Measurements from ENCODE around the gene FTO. TPM values are rescaled to one million over a fixed set of nuclear protein-coding genes. Genes with fewer than 3 reads are reported as not detected.
"Not testable (repeated sequence)": the region's sequence is repeated elsewhere in the genome, so short reads cannot be mapped to it uniquely, and the experiment has no call there.

FTO gene
- total RNA-seq: 10 to 100 TPM; 46.3 to 47.2 TPM

DNA sequence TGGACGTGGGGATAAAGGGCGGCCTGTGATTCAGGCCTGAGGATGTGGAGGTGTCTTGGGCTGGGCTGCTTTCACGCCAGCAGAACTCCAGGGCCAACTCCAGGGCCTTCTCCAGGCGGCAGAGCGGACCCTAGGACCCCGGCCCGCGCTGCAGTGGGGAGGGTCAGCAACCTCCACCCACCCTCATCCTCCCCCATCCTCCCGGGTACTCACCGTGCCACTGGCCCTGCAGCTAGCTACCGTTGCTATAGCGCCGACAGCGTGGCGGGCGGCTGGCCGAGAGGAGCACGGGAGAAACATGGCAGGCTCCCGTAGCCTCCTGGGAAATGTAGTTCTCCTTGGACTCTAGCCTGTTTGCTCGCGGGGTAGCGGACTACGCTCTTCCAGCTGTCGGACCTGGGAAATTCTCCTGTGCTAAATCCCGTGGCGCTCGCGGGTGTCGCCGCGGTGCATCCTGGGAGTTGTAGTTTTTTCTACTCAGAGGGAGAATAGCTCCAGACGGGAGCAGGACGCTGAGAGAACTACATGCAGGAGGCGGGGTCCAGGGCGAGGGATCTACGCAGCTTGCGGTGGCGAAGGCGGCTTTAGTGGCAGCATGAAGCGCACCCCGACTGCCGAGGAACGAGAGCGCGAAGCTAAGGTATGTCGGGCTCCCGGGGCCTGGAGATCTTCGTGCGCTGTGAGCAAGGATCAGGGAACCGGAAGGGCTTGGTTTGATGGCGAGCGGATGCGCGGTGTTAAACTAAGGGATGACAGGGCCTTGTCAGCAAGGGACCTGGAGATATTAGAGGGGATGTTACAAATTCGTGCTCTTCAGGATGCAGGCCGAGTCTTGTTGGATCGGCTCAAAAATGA, at the start of gene FTO, which contains the start of gene RPGRIP1L:
TSS of gene FTO (plus strand) at position 567 of the 855 bp plus-strand sequence.
TSS of gene RPGRIP1L (minus strand) at position 270 of the 855 bp plus-strand sequence. CDS start 3,136 bp downstream, outside the sequence.
- POLR2A ChIA-PET: interaction anchor here (0.5 to 1.5 kb wide), 2 partner anchors 201 to 210 kb away, joined by 4 to 7 read pairs; partner anchors contain the start of gene AKTIP
- Mint-ChIP-seq H3K9me3 (no peaks in the 10 kb centered on the region), H3K27me3 (no peaks in the 10 kb centered on the region), H3K36me3 (peaks cover 23% of the 10 kb centered on the region), H3K4me3 (peak within 1 kb of the TSS; percentile 100), H3K27ac (peak within 1 kb of the TSS; percentile 95), H3K4me1 (peaks cover 19% of the 10 kb centered on the region)
- ATAC-seq (ENCODE audit: low read depth) (peak; percentile 99), DNase-seq (peak; percentile 92)

DNA sequence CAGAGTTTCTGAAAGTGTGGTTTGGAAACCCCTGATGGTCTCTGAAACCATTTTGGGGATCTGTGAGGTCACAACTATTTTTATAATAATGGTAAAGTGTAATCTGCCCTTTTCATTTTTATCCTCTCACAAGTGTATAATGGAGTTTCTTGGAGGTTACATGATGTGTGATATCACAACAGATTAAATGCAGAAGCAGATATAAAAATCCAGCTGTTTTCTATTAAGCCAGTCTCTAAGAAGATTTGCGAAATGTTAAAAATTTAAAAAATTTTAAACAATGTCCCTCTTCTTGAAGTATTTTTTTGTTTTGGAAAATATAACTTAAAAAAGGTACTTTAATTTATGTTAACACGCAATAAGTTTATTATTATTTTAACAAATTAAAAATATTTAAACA, 49.0 kb upstream of the FTO start:
- H3K36me3 Mint-ChIP-seq: no peaks in the 10 kb centered on the region
- no peaks in the 10 kb centered on the region for H3K9me3 Mint-ChIP-seq
- no peaks in the 10 kb centered on the region for H3K27me3 Mint-ChIP-seq
- H3K4me3 Mint-ChIP-seq: no peak overlapping the region
- DNase-seq (no peak), ATAC-seq (ENCODE audit: low read depth) (no peak)
- POLR2A ChIA-PET: no interaction called here
- no peaks in the 10 kb centered on the region for H3K4me1 Mint-ChIP-seq
- H3K27ac Mint-ChIP-seq: no peak overlapping the region

DNA sequence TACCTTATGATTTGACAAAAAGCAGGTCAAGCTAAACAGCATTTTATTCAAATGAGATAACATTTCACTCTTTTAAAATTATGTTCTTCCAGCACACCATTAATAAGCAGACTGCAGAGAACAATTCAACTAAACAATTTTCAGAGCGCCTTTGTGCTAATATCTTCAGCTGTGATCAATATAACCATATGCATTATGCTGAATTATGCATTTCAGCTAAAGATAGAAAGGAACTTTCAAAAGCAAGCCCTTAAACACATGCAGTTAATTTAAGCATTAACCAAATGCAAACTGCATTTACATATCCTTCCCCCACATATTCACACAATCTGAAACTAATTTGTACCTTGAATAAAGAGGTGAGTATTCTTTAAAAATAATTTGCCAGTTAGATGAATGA, 41.9 kb upstream of the FTO start:
- ATAC-seq (ENCODE audit: low read depth) (no peak), DNase-seq (no peak)
- Mint-ChIP-seq H3K4me3 (no peak overlapping the region), H3K27ac (no peak overlapping the region), H3K36me3 (no peaks in the 10 kb centered on the region), H3K9me3 (no peaks in the 10 kb centered on the region), H3K4me1 (no peaks in the 10 kb centered on the region), H3K27me3 (no peaks in the 10 kb centered on the region)
- POLR2A ChIA-PET: no interaction called here

DNA sequence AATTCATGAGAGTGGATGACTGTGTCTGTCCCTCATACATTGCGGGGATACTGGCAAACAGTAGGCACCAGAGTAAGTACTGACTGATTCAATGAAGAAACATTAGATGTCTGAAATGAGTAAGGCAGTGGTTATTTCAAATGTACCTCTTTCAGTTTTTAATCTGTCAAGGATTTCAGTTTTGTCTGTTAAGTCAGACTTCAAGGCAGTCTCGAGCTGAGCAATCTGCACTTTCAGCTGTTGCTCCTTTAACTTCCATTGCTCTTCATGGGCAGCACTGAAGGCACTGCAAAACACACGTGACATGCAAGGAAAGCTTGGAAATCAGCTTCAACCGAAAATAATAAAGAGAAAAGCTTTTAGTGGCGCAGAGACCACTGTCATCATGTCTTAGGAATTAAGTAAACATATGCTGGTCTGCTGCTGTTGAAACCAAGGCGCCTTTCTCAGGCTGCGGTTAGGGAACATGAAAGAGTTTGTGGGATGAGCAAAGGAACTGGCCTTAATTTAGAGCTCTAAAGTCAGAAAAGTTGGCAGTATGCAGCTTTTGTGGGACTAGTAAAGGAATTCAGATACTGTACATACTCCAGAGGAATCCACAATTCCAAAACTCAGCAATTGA, 39.1 kb upstream of the FTO start:
- Mint-ChIP-seq H3K4me1 (no peaks in the 10 kb centered on the region), H3K4me3 (no peak overlapping the region), H3K36me3 (no peaks in the 10 kb centered on the region), H3K27me3 (no peaks in the 10 kb centered on the region), H3K9me3 (no peaks in the 10 kb centered on the region), H3K27ac (no peak overlapping the region)
- POLR2A ChIA-PET: no interaction called here
- ATAC-seq (ENCODE audit: low read depth) (no peak), DNase-seq (no peak)

DNA sequence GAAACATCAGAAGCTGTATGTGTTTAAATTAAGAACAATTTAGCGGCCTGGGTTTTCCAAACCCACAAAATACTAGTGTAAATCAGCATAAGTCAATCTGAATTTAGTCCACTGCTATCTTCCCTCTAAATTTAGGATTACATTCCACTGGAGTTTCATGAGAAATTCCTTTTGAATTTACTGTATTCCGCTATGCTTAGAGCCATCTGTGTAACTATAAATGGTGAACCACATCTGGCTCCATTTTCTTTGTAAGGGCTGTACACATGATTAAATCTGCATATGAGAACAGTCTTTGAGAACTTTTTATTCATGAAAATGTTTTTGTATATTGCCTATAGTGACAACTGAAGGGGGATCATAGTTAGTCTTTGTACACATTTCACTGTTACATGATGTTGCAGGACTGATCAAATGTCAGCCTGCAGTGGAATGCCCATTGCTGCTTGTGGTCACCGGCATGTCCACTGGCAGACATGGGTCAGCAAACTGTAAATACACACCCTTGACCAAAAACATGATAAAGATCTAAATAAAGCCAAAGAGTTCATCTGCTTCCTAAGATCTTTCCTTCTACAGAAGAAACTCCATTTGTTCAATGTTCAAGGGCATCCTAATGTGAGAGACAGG, 37.1 kb upstream of the FTO start:
- POLR2A ChIA-PET: no interaction called here
- H3K4me3 Mint-ChIP-seq: no peak overlapping the region
- H3K27me3 Mint-ChIP-seq: no peaks in the 10 kb centered on the region
- no peak for DNase-seq
- ATAC-seq (ENCODE audit: low read depth): no peak
- no peaks in the 10 kb centered on the region for H3K36me3 Mint-ChIP-seq
- H3K27ac Mint-ChIP-seq: no peak overlapping the region
- no peaks in the 10 kb centered on the region for H3K9me3 Mint-ChIP-seq
- no peaks in the 10 kb centered on the region for H3K4me1 Mint-ChIP-seq

DNA sequence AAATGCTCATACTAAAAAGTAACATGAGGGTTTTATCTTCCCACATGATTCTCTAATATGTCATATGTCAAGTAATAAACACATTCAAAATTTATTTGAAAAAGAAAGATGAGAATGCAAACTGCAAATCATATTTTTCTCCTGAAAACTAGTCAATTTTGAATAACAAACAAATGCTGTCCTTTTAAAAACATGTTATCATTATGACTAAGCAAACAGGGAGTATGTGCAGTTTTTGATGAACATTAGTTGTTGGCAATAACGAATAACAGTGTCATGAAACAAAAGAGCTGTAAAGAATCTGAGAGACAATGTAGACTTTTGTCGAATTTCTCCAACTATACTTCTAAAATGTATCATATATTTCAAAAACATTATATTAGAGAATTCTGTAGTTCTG, 35.1 kb upstream of the FTO start:
- no peaks in the 10 kb centered on the region for H3K36me3 Mint-ChIP-seq
- H3K9me3 Mint-ChIP-seq: no peaks in the 10 kb centered on the region
- no peaks in the 10 kb centered on the region for H3K27me3 Mint-ChIP-seq
- POLR2A ChIA-PET: no interaction called here
- no peak overlapping the region for H3K27ac Mint-ChIP-seq
- no peak for DNase-seq
- no peak overlapping the region for H3K4me3 Mint-ChIP-seq
- ATAC-seq (ENCODE audit: low read depth): no peak
- no peaks in the 10 kb centered on the region for H3K4me1 Mint-ChIP-seq

DNA sequence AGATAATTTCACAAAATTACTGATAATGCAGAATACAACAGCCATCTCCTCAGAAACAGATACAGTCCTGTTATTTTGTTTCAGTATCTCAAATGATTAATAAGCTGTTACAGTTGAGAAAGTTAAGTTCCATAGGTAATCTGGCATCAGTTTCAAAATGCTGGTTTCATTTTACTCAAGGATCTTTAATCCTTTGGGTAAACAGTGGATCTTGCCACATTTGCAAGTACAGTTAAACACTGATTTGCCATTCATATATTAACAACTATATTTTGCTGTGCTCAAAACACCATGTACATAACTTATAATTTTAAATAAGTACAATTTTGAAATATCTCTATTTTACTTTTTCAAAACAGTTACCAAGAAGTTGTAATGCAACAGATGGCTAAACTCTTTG, 31.5 kb upstream of the FTO start:
- Mint-ChIP-seq H3K27me3 (no peaks in the 10 kb centered on the region), H3K4me1 (no peaks in the 10 kb centered on the region), H3K4me3 (no peak overlapping the region), H3K27ac (no peak overlapping the region), H3K36me3 (no peaks in the 10 kb centered on the region), H3K9me3 (no peaks in the 10 kb centered on the region)
- POLR2A ChIA-PET: no interaction called here
- DNase-seq: no peak
- ATAC-seq (ENCODE audit: low read depth): no peak

DNA sequence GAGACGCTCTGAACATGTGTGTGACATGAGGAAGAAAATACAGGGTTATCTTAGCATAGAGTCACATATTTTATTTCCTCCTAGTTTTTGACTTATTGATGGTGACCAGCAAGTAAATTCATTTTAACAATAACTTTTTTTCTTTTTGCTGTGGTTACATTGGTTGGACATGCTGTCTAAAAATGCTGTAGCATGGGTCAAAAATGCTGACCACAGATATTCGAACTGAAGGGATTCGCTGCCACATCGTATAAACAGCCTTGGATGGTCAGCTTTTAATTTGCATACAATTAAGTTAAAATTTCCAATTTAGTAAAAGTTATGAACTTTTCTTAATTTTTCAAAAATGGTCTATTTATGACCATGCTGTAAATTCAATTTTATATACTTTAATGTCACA, 30.8 kb upstream of the FTO start:
- Mint-ChIP-seq H3K4me3 (no peak overlapping the region), H3K27ac (no peak overlapping the region), H3K4me1 (no peaks in the 10 kb centered on the region), H3K27me3 (no peaks in the 10 kb centered on the region), H3K36me3 (no peaks in the 10 kb centered on the region), H3K9me3 (no peaks in the 10 kb centered on the region)
- ATAC-seq (ENCODE audit: low read depth): no peak
- POLR2A ChIA-PET: no interaction called here
- no peak for DNase-seq

DNA sequence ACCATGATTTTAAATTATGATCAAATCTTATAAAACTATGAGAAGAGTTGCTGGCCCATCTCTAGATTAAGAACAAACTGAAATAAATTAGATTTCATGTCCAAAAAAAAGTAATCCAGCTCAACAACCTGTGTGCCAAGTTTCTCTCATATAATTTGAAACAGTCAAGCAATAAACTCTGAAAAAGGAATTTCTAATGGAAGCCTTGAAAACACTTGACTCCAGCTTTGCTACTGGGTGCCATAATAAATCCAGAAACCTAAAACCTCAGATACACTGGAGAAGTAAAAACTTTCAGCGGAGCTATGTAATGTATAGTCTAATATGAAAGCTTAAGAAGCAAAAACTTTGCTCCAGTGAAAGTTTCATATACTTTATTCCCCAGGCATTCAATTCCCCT, 25.8 kb upstream of the FTO start:
- DNase-seq: no peak
- no peak overlapping the region for H3K27ac Mint-ChIP-seq
- H3K27me3 Mint-ChIP-seq: no peaks in the 10 kb centered on the region
- H3K9me3 Mint-ChIP-seq: no peaks in the 10 kb centered on the region
- H3K36me3 Mint-ChIP-seq: peaks cover 2% of the 10 kb centered on the region
- POLR2A ChIA-PET: no interaction called here
- H3K4me1 Mint-ChIP-seq: no peaks in the 10 kb centered on the region
- no peak overlapping the region for H3K4me3 Mint-ChIP-seq
- no peak for ATAC-seq (ENCODE audit: low read depth)

DNA sequence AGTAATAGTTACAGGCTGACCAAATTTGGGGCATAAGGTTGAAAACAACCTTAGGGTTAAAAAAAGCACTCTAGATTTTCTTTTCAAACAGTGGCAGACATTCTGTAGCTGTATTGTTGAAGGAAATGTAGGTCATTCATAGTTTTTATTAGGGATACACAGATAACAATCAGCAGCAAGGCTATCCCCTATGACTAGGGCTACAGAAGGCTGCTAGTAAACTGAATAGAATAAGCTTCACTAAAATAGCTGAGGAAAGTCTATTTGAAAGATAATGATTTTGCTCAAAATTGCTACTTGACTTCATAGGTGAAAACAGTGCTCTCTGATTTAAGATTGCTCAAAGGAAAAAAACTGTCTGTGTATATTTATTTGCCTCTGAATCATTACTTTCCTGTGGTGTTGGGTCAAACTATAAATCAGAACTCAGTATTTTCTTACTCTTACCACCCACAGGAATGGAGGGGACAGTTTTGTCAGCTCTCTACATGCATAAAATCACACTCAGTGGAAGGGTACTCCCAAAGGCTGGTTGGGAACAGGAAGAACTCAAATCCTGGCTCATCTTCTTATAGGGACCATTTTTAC, 25.1 kb upstream of the FTO start:
- POLR2A ChIA-PET: no interaction called here
- Mint-ChIP-seq H3K4me1 (no peaks in the 10 kb centered on the region), H3K36me3 (peaks cover 6% of the 10 kb centered on the region), H3K27me3 (no peaks in the 10 kb centered on the region), H3K9me3 (peaks cover under 1% of the 10 kb centered on the region), H3K4me3 (no peak overlapping the region), H3K27ac (no peak overlapping the region)
- no peak for DNase-seq
- ATAC-seq (ENCODE audit: low read depth): no peak

DNA sequence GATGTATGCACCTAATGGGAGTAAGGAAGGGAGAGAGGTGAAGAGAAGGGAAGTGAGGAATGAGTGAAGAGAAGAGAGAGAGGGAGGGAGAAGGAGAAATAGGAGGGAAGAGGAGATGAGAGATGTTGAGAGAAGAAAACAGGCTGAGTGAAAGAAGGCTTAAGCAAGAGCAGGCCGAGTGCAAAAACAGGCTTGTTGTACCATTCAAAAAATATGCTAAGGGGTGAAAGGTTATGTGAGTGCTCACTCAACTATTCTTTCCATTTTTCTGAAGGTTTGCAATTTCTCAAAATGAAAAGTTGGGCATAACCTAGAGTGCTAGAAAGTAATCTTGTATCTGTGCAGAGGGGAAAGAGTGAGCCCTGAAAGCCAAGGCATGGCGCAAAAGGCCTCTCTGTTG, 23.2 kb upstream of the FTO start:
- DNase-seq (no peak), ATAC-seq (ENCODE audit: low read depth) (no peak)
- no peaks in the 10 kb centered on the region for H3K4me1 Mint-ChIP-seq
- H3K27me3 Mint-ChIP-seq: no peaks in the 10 kb centered on the region
- H3K9me3 Mint-ChIP-seq: peaks cover 2% of the 10 kb centered on the region
- no peak overlapping the region for H3K4me3 Mint-ChIP-seq
- POLR2A ChIA-PET: no interaction called here
- peaks cover 16% of the 10 kb centered on the region for H3K36me3 Mint-ChIP-seq
- H3K27ac Mint-ChIP-seq: no peak overlapping the region

DNA sequence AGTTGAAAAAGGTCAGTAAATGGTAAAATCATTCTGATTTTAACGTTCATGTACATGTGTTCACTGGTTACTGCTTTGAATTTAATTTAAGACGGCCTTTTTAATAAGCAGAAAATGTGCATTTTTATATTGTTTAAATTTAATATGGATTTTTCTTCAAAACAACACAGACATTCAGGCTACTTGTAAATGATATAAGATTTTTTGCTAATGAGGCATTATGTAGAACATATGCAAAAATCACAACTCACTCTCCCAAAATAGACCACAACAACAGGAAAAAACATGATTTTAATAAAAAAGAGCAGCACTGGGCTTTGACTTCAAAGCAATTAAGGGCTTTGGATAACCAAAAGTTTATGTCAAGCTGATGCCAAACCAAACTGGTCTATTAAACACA, 22.6 kb upstream of the FTO start:
- H3K9me3 Mint-ChIP-seq: peaks cover 2% of the 10 kb centered on the region
- no peaks in the 10 kb centered on the region for H3K4me1 Mint-ChIP-seq
- H3K27ac Mint-ChIP-seq: no peak overlapping the region
- no peak for ATAC-seq (ENCODE audit: low read depth)
- no peak for DNase-seq
- peaks cover 19% of the 10 kb centered on the region for H3K36me3 Mint-ChIP-seq
- POLR2A ChIA-PET: no interaction called here
- no peak overlapping the region for H3K4me3 Mint-ChIP-seq
- no peaks in the 10 kb centered on the region for H3K27me3 Mint-ChIP-seq

DNA sequence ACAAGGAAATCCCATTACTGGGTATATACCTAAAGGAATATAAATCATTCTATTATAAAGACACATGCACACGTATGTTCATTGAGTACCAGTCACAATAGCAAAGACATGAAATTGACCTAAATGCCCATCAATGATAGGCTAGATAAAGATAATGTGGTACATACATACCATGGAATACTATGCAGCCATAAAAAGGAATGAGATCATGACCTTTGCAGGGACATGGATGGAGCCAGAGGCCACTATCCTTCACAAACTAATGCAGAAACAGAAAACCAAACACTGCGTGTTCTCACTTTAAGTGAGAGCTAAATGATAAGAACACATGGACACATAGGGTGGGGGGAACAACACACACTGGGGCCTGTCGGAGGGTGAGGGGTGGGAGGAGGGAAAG, 18.6 kb upstream of the FTO start:
- H3K4me3 Mint-ChIP-seq; H3K4me1 Mint-ChIP-seq; POLR2A ChIA-PET; DNase-seq; H3K27me3 Mint-ChIP-seq; H3K9me3 Mint-ChIP-seq; ATAC-seq (ENCODE audit: low read depth); H3K27ac Mint-ChIP-seq: not testable (repeated sequence)
- H3K36me3 Mint-ChIP-seq: peaks cover 19% of the 10 kb centered on the region

Data from activated naive CD8-positive, alpha-beta T cell treated with anti-CD3 and anti-CD28 coated beads, Interleukin-2, amount 10 ng/mL, durations not matched to agents 7 days and 5 days (primary cell).